ENCODE results near the gene EXOC8.

DNA sequence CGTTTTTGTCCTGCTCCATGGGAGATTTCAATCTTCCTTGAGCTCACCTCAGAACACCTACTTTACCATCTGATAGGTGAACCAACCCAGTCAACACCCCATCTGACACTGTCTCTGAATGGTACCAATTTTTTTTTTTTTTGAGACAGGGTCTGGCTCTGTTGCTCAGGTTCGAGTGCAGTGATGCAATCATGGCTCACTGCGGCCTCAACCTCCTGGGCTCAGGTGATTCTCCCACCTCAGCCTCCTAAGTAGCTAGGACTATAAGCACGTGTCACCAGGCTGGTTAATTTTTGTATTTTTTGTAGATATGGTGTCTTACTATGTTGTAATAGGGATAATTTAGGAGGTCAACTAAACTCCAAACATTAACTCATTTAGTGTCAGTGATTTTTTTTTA is 36.7 kb upstream of the EXOC8 start:
- TF ChIP-seq, protein P1, sequence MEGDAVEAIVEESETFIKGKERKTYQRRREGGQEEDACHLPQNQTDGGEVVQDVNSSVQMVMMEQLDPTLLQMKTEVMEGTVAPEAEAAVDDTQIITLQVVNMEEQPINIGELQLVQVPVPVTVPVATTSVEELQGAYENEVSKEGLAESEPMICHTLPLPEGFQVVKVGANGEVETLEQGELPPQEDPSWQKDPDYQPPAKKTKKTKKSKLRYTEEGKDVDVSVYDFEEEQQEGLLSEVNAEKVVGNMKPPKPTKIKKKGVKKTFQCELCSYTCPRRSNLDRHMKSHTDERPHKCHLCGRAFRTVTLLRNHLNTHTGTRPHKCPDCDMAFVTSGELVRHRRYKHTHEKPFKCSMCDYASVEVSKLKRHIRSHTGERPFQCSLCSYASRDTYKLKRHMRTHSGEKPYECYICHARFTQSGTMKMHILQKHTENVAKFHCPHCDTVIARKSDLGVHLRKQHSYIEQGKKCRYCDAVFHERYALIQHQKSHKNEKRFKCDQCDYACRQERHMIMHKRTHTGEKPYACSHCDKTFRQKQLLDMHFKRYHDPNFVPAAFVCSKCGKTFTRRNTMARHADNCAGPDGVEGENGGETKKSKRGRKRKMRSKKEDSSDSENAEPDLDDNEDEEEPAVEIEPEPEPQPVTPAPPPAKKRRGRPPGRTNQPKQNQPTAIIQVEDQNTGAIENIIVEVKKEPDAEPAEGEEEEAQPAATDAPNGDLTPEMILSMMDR (IDR thresholded peaks at IDR 0.05 in 8 of 11, conservative IDR thresholded peaks at IDR 0.05 in 3 of 11), result no peak
- no peak for TF ChIP-seq POLR2AphosphoS5 (IDR thresholded peaks at IDR 0.05)
- no peak for TF ChIP-seq POLR2A (IDR thresholded peaks at IDR 0.05)

Data from spleen (tissue), 7 donors.